ENCODE results near the gene ADI1.
"Not testable (repeated sequence)": the region's sequence is repeated elsewhere in the genome, so short reads cannot be mapped to it uniquely, and the experiment has no call there.

ADI1 gene

DNA sequence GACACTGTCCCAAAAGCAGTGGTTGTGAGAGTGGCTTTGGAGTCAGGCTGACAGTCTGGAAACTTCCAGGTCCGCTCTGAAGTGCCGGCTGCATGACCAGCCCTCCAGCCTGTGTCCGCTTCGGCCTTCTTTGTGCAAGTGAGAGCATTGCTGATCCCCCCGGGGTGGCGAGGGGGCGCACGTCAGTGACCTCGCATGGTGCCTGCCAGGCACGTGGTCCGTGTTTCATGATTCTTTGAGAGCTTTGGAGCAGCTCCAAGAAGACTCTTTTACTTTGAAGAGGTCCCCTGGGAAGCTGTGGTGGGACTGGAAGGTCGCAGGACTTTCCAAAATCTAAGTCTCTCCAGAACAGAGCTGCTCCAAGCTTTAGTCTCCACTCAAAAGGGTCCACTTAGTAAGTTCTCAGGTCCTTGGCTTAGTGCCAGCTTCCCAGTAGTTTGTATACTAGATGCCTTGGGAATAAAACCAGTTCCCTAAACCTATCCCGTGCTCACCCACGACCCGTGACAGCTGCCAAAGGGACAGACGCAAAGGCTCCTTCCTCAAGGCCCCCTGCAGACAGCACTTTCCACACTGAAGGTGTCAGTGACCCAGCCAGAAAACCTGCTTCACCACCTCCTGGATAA lies 68.8 kb downstream of the ADI1 start:
- no peak for DNase-seq (ENCODE audit: low read depth in 1 of 2, low spot score in 1 of 2)

DNA sequence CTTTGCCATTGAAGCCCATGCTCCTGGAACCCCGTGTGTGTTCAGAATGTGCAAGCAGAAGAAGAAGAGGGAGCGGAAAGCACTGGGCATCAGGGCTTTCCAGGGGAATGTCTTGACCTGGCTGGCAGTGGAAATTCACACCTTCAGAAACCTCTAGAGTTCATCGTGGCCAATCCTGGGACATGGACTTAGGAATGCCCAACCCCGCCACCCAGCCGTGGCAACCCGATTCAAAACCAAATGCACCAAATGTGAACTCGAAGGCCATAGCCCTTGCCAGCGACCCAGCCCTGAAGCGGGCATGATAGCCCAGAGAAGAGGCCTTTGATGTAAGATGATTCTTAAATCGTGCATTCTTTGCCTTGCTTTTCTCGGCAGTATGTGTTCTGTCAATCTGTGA lies 69.4 kb downstream of the ADI1 start:
- DNase-seq (ENCODE audit: low read depth in 1 of 2, low spot score in 1 of 2): no peak

GRCh38 chr2:3449086-3449485 lies 70.2 kb downstream of the ADI1 start:
- DNase-seq (ENCODE audit: low read depth in 1 of 2, low spot score in 1 of 2): no peak

DNA sequence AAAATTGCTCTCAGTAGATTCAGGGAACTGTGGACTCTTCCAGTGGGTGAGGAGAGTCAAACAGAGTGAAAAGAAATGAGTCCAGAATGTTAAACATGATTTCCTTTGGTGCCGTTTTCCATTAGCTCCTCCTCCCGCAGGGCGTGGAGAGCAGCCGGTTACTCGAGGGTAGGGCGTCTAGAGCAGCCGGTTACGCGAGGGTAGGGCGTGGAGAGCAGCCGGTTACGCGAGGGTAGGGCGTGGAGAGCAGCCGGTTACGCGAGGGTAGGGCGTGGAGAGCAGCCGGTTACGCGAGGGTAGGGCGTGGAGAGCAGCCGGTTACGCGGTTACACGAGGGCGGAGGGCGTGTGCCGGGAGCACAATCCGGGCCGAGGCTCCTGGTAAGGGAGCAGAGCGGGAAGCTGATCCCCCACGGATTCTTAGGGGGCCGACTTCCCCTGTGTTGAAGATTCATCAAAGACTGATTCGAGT lies 70.9 kb downstream of the ADI1 start:
- not testable (repeated sequence) for DNase-seq (ENCODE audit: low read depth in 1 of 2, low spot score in 1 of 2)

DNA sequence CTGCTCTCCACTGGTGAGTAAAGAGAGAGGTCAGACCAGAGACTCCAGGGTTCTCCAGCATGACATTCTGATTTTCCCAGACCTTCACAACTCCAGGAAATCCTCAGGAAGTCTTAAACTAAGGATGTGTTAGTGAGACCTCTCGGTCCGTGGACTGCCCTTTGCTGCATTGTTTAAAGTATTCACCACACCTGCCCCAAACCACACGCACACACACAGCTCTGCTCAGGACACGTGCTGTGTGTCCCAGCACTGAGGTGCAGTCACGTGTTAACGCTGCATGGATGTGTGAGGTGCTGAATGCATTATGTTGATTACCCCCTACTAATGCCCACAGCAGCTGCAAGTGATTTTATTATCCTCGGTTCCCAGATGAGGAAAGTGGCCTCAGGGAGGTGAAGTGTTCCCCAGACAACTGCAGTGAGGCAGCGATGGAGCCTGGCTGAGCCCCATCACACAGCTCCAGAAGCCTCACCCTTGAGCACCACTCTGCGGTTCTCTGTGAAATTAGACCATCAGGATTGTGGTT lies 71.5 kb downstream of the ADI1 start:
- DNase-seq (ENCODE audit: low read depth in 1 of 2, low spot score in 1 of 2): no peak

All from activated CD4-positive, alpha-beta T cell treated with anti-CD3 and anti-CD28 coated beads, Interleukin-2, amount 50 U/mL, for 24 hours (primary cell).